PC-9 (cell line): ENCODE data around the gene PSMA7. TPM values are rescaled to one million over a fixed set of nuclear protein-coding genes. Genes with fewer than 3 reads are reported as not detected.

Source experiments
- BruUV-seq: library from RNA; stranded (reverse); fragments of 400-500 nt; replicated peaks from 2 replicates; lab custom pipeline; 2021; lab: Mats Ljungman, UMichigan
- CTCF ChIA-PET: fragments of 300-600 bp; sonication (Branson Sonifier 250); formaldehyde crosslinking; loops from one replicate; lab custom pipeline; 2022; ENCODE audit warnings: antibody characterized with exemption; lab: Charles Lee
- POLR2A ChIA-PET: fragments of 300-600 bp; sonication (Branson Sonifier 250); formaldehyde crosslinking; loops from one replicate; lab custom pipeline; 2022; ENCODE audit warnings: antibody characterized with exemption; ENCODE audit not compliant: unreplicated experiment; lab: Charles Lee
- DNase-seq, 2 experiments: peaks; one replicate each; pipeline versions ENCODE4 v3.0.0 to v3.0.0-alpha.2; 2015 to 2022; ENCODE audit warnings: mixed read lengths in 1 of 2
- H2AFZ ChIP-seq: fragments of 200-600 bp; sonication (generic); 2 replicates; pipeline ENCODE4 v1.8.1; 2017; ENCODE audit warnings: antibody characterized with exemption
- H3F3A ChIP-seq: fragments of 200-600 bp; sonication (generic); 2 replicates; pipeline ENCODE4 v1.8.1; 2017; ENCODE audit warnings: antibody characterized with exemption, mild to moderate bottlenecking, low read depth; ENCODE audit not compliant: insufficient read depth
- H3K27ac ChIP-seq: fragments of 200-600 bp; sonication (generic); 2 replicates; pipeline ENCODE4 v1.6.1; 2016; ENCODE audit warnings: mixed run types
- H3K27me3 ChIP-seq: fragments of 200-600 bp; sonication (generic); 2 replicates; pipeline ENCODE4 v1.6.1; 2016; ENCODE audit warnings: low read depth, mixed run types; ENCODE audit not compliant: insufficient read depth
- H3K36me3 ChIP-seq: fragments of 200-600 bp; sonication (generic); 2 replicates; pipeline ENCODE4 v1.6.1; 2016; ENCODE audit warnings: low read depth, mixed run types
- H3K4me1 ChIP-seq: fragments of 200-600 bp; sonication (generic); replicated peaks from 2 replicates; pipeline ENCODE4 v1.6.1; 2016; ENCODE audit warnings: mixed run types; ENCODE audit not compliant: insufficient read depth
- H3K4me2 ChIP-seq: fragments of 200-600 bp; sonication (generic); 2 replicates; pipeline ENCODE4 v1.6.1; 2017; ENCODE audit warnings: mixed run types
- H3K4me3 ChIP-seq: fragments of 200-600 bp; sonication (generic); 2 replicates; pipeline ENCODE4 v1.6.1; 2016; ENCODE audit warnings: mixed run types
- H3K79me2 ChIP-seq: fragments of 200-600 bp; sonication (generic); 2 replicates; pipeline ENCODE4 v1.6.1; 2017; ENCODE audit warnings: low read depth, mixed run types
- H3K9me2 ChIP-seq: fragments of 200-600 bp; sonication (generic); 2 replicates; pipeline ENCODE4 v1.8.1; 2017; ENCODE audit warnings: mild to moderate bottlenecking; ENCODE audit not compliant: insufficient read depth
- H3K9me3 ChIP-seq: fragments of 200-600 bp; sonication (generic); 2 replicates; pipeline ENCODE4 v1.8.1; 2016; ENCODE audit warnings: low read depth; ENCODE audit not compliant: insufficient read depth
- H4K20me1 ChIP-seq: fragments of 200-600 bp; sonication (generic); 2 replicates; pipeline ENCODE4 v1.8.1; 2017; ENCODE audit not compliant: insufficient read depth
- CTCF ChIP-seq: fragments of 200-600 bp; sonication (generic); conservative IDR thresholded peaks from 2 replicates; pipeline ENCODE4 v1.6.1; 2017; ENCODE audit warnings: mixed run types, antibody characterized with exemption, mild to moderate bottlenecking, moderate library complexity
- EZH2 ChIP-seq: fragments of 200-600 bp; sonication (generic); IDR thresholded peaks from 2 replicates; pipeline ENCODE4 v1.8.0; 2017; ENCODE audit warnings: antibody characterized with exemption, low read depth
- intact Hi-C: fragments of 100-400 bp; cut with micrococcal nuclease; formaldehyde crosslinking; loops from one replicate; pipeline ENCODE4 v1.10.0; 2022; ENCODE audit not compliant: unreplicated experiment
- total RNA-seq: library from RNA; stranded (reverse); gene quantifications from 2 replicates; pipeline ENCODE4 v1.2.3, GENCODE V29; 2021

Gene PSMA7
- total RNA-seq, 1 experiment from 2014 or later, result 391 TPM

- Histone ChIP-seq H3K9me3 (no peaks in the 10 kb centered on the region), H3K4me2 (peak overlapping the region; percentile 81), H3F3A (peaks cover 17% of the 10 kb centered on the region), H3K4me1 (peaks cover 15% of the 10 kb centered on the region), H3K27ac (no peak overlapping the region), H3K36me3 (peaks cover 17% of the 10 kb centered on the region; the same call in 1 of the 2 replicates), H4K20me1 (peaks cover 25% of the 10 kb centered on the region), H2AFZ (no peak overlapping the region), H3K9me2 (no peaks in the 10 kb centered on the region), H3K4me3 (peak overlapping the region; percentile 79), H3K79me2 (peaks cover 26% of the 10 kb centered on the region), H3K27me3 (peaks cover 13% of the 10 kb centered on the region; the same call in 1 of the 2 replicates)
- CTCF ChIA-PET, result no interaction called here
- intact Hi-C loops, result loop anchor here (5.0 kb wide), 1 partner anchor 111 kb away; no protein-coding TSS in a partner anchor
- POLR2A ChIA-PET, result no interaction called here
- TF ChIP-seq CTCF (no peak), EZH2 (no peak)
- DNase-seq, result no peak
- BruUV-seq, result TSS peak; percentile 25
Measured at GRCh38 chr20:62123450-62124118, 19.6 kb downstream of the PSMA7 start.

DNA sequence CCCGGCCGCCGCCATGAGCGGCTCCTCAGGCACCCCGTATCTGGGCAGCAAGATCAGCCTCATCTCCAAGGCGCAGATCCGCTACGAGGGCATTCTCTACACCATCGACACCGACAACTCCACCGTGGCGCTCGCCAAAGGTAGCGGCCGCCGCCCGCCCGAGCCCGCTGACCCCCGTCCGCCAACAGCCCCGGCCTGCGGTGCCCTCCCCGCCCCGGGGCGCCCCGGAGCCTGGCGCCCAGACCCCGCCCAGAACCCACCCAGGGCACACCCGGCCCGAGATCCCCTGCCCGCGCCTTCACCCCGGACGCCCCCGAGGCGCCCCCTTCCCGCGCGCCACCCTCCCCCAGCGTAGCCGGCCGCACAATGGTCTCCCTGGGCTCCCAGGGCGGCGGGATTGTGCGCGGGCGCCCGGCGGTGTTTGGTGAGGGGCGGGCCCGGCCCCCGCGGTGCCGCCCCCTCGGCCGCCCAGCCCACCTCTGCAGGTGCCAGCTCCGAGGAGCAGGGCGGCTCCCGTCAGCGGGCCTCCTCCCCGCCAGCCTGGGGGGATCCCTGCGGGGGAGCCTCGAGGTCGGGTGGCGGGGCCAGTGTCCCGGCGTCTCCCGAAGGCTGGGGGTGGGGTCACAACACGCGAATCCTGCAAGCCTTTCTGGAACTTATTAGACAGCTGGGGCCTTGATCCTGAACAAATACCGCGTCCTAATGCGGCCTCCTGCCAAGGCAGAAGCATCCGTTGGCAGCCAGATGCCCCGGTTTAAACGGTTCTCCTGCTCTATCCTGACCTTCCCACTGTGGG lies 20.3 kb downstream of the PSMA7 start:
- H3K36me3 ChIP-seq, result peaks cover 17% of the 10 kb centered on the region; the same call in 1 of the 2 replicates
- H4K20me1 ChIP-seq, result peaks cover 25% of the 10 kb centered on the region
- ChIA-PET POLR2A (interaction anchor here (0.6 kb wide), 1 partner anchor 702 kb away, joined by 3 read pairs; no protein-coding TSS in a partner anchor), CTCF (interaction anchor here (0.6 kb wide), 1 partner anchor 750 kb away, joined by 6 read pairs; no protein-coding TSS in a partner anchor)
- peaks cover 17% of the 10 kb centered on the region for H3F3A ChIP-seq
- peak overlapping the region; percentile 74 for H2AFZ ChIP-seq
- no peaks in the 10 kb centered on the region for H3K9me3 ChIP-seq
- H3K4me1 ChIP-seq, result peaks cover 15% of the 10 kb centered on the region
- H3K4me2 ChIP-seq, result peak overlapping the region; percentile 81
- no TSS peak for BruUV-seq
- peak overlapping the region; percentile 79 for H3K4me3 ChIP-seq
- H3K9me2 ChIP-seq, result no peaks in the 10 kb centered on the region
- DNase-seq, result peak in 1 of 2 experiments; percentile 74
- H3K27me3 ChIP-seq, result peaks cover 20% of the 10 kb centered on the region
- no peak for TF ChIP-seq CTCF
- TF ChIP-seq EZH2, result no peak
- peaks cover 26% of the 10 kb centered on the region for H3K79me2 ChIP-seq
- H3K27ac ChIP-seq, result no peak overlapping the region
- intact Hi-C loops, result loop anchor here (1.0 to 5.0 kb wide), 3 partner anchors 20 to 111 kb away; partner anchors contain the start of genes PSMA7 and SS18L1
